ENCODE data around the gene LECT2. TPM values are rescaled to one million over a fixed set of nuclear protein-coding genes. Genes with fewer than 3 reads are reported as not detected.

Gene LECT2
- not detected in 2 replicates for total RNA-seq (2014; rRNA removed; shearing (Covaris generic))

GRCh38 chr5:135954899-135955298, at the start of gene LECT2:
Gene LECT2 (minus strand): TSS chr5:135954983. CDS start chr5:135954833, 150 bp downstream.
- DNase-seq = no peak
- Histone ChIP-seq H3K27me3 (ENCODE audit: control insufficient read depth, insufficient read depth, low read length) (no peaks in the 10 kb centered on the region), H3K4me3 (ENCODE audit: insufficient read depth, low read depth, low read length) (no peak within 1 kb of the TSS), H3K36me3 (replicated peaks; ENCODE audit: control insufficient read depth, insufficient read depth, low read length) (no peaks in the 10 kb centered on the region)

- Histone ChIP-seq H3K4me3 (ENCODE audit: insufficient read depth, low read depth, low read length) (no peak overlapping the region), H3K36me3 (replicated peaks; ENCODE audit: control insufficient read depth, insufficient read depth, low read length) (no peaks in the 10 kb centered on the region), H3K27me3 (ENCODE audit: control insufficient read depth, insufficient read depth, low read length) (peaks cover 2% of the 10 kb centered on the region; the same call in 1 of the 2 replicates)
- no peak for DNase-seq
These were observed 49.7 kb upstream of the LECT2 start for GRCh38 chr5:136004436-136004835.

GRCh38 chr5:136001466-136001981, 46.7 kb upstream of the LECT2 start:
- DNase-seq = no peak
- H3K27me3 ChIP-seq (ENCODE audit: control insufficient read depth, insufficient read depth, low read length) = no peaks in the 10 kb centered on the region; the same call in 1 of the 2 replicates
- no peaks in the 10 kb centered on the region for H3K36me3 ChIP-seq (replicated peaks; ENCODE audit: control insufficient read depth, insufficient read depth, low read length)
- no peak overlapping the region for H3K4me3 ChIP-seq (ENCODE audit: insufficient read depth, low read depth, low read length)

- Histone ChIP-seq H3K4me3 (ENCODE audit: insufficient read depth, low read depth, low read length) (no peak overlapping the region), H3K36me3 (replicated peaks; ENCODE audit: control insufficient read depth, insufficient read depth, low read length) (no peaks in the 10 kb centered on the region), H3K27me3 (ENCODE audit: control insufficient read depth, insufficient read depth, low read length) (no peaks in the 10 kb centered on the region; the same call in 1 of the 2 replicates)
- DNase-seq = no peak
These were observed 46.1 kb upstream of the LECT2 start for GRCh38 chr5:136000932-136001331.

GRCh38 chr5:136000147-136000546, 45.4 kb upstream of the LECT2 start:
- Histone ChIP-seq H3K36me3 (replicated peaks; ENCODE audit: control insufficient read depth, insufficient read depth, low read length) (no peaks in the 10 kb centered on the region), H3K27me3 (ENCODE audit: control insufficient read depth, insufficient read depth, low read length) (no peaks in the 10 kb centered on the region; the same call in 1 of the 2 replicates), H3K4me3 (ENCODE audit: insufficient read depth, low read depth, low read length) (no peak overlapping the region)
- no peak for DNase-seq

GRCh38 chr5:135999406-136000139, 44.8 kb upstream of the LECT2 start:
- Histone ChIP-seq H3K4me3 (ENCODE audit: insufficient read depth, low read depth, low read length) (no peak overlapping the region), H3K36me3 (replicated peaks; ENCODE audit: control insufficient read depth, insufficient read depth, low read length) (no peaks in the 10 kb centered on the region), H3K27me3 (ENCODE audit: control insufficient read depth, insufficient read depth, low read length) (no peaks in the 10 kb centered on the region; the same call in 1 of the 2 replicates)
- DNase-seq = no peak

- no peak for DNase-seq
- no peaks in the 10 kb centered on the region for H3K36me3 ChIP-seq (replicated peaks; ENCODE audit: control insufficient read depth, insufficient read depth, low read length)
- no peak overlapping the region for H3K4me3 ChIP-seq (ENCODE audit: insufficient read depth, low read depth, low read length)
- no peaks in the 10 kb centered on the region; the same call in 1 of the 2 replicates for H3K27me3 ChIP-seq (ENCODE audit: control insufficient read depth, insufficient read depth, low read length)
These were observed 44.1 kb upstream of the LECT2 start for GRCh38 chr5:135998889-135999288.

- Histone ChIP-seq H3K27me3 (ENCODE audit: control insufficient read depth, insufficient read depth, low read length) (no peaks in the 10 kb centered on the region; the same call in 1 of the 2 replicates), H3K4me3 (ENCODE audit: insufficient read depth, low read depth, low read length) (no peak overlapping the region), H3K36me3 (replicated peaks; ENCODE audit: control insufficient read depth, insufficient read depth, low read length) (no peaks in the 10 kb centered on the region)
- peak; percentile 71 for DNase-seq
These were observed 43.0 kb upstream of the LECT2 start for GRCh38 chr5:135997673-135998335.

GRCh38 chr5:135996611-135997010, 41.8 kb upstream of the LECT2 start:
- no peak overlapping the region for H3K4me3 ChIP-seq (ENCODE audit: insufficient read depth, low read depth, low read length)
- no peak for DNase-seq
- H3K27me3 ChIP-seq (ENCODE audit: control insufficient read depth, insufficient read depth, low read length) = no peaks in the 10 kb centered on the region; the same call in 1 of the 2 replicates
- no peaks in the 10 kb centered on the region for H3K36me3 ChIP-seq (replicated peaks; ENCODE audit: control insufficient read depth, insufficient read depth, low read length)

- Histone ChIP-seq H3K4me3 (ENCODE audit: insufficient read depth, low read depth, low read length) (no peak overlapping the region), H3K27me3 (ENCODE audit: control insufficient read depth, insufficient read depth, low read length) (no peaks in the 10 kb centered on the region), H3K36me3 (replicated peaks; ENCODE audit: control insufficient read depth, insufficient read depth, low read length) (no peaks in the 10 kb centered on the region)
- DNase-seq = no peak
These were observed 41.2 kb upstream of the LECT2 start for GRCh38 chr5:135995976-135996375.

- DNase-seq = no peak
- Histone ChIP-seq H3K27me3 (ENCODE audit: control insufficient read depth, insufficient read depth, low read length) (no peaks in the 10 kb centered on the region), H3K4me3 (ENCODE audit: insufficient read depth, low read depth, low read length) (no peak overlapping the region), H3K36me3 (replicated peaks; ENCODE audit: control insufficient read depth, insufficient read depth, low read length) (no peaks in the 10 kb centered on the region)
These were observed 39.3 kb upstream of the LECT2 start for GRCh38 chr5:135993880-135994636.

GRCh38 chr5:135993335-135993879, 38.6 kb upstream of the LECT2 start:
- Histone ChIP-seq H3K27me3 (ENCODE audit: control insufficient read depth, insufficient read depth, low read length) (no peaks in the 10 kb centered on the region), H3K4me3 (ENCODE audit: insufficient read depth, low read depth, low read length) (no peak overlapping the region), H3K36me3 (replicated peaks; ENCODE audit: control insufficient read depth, insufficient read depth, low read length) (no peaks in the 10 kb centered on the region)
- no peak for DNase-seq

- no peak for DNase-seq
- H3K27me3 ChIP-seq (ENCODE audit: control insufficient read depth, insufficient read depth, low read length) = no peaks in the 10 kb centered on the region
- H3K36me3 ChIP-seq (replicated peaks; ENCODE audit: control insufficient read depth, insufficient read depth, low read length) = no peaks in the 10 kb centered on the region
- H3K4me3 ChIP-seq (ENCODE audit: insufficient read depth, low read depth, low read length) = no peak overlapping the region
These were observed 36.6 kb upstream of the LECT2 start for GRCh38 chr5:135991429-135991828.

- DNase-seq = no peak
- H3K36me3 ChIP-seq (replicated peaks; ENCODE audit: control insufficient read depth, insufficient read depth, low read length) = no peaks in the 10 kb centered on the region
These were observed 35.9 kb upstream of the LECT2 start for GRCh38 chr5:135990528-135991255.

More at GRCh38 chr5:135990528-135991255, 35.9 kb upstream of the LECT2 start:
- no peaks in the 10 kb centered on the region for H3K27me3 ChIP-seq (ENCODE audit: control insufficient read depth, insufficient read depth, low read length)
- no peak overlapping the region for H3K4me3 ChIP-seq (ENCODE audit: insufficient read depth, low read depth, low read length)

Data from H7 (cell line).